Stimulated activated CD8-positive, alpha-beta memory T cell treated with anti-CD3 and anti-CD28 coated beads, Interleukin-4, amount 100 ng/mL, for 1 hour (primary cell): ENCODE measurements around the gene PLCD1.
"Not testable (repeated sequence)": the region's sequence is repeated elsewhere in the genome, so short reads cannot be mapped to it uniquely, and the experiment has no call there.

Experiments
- DNase-seq, 2 donors: peaks; one replicate each; pipeline ENCODE4 v3.0.0-alpha.2; 2020; ENCODE audit warnings: low read depth in 2 of 2, low spot score in 1 of 2

The PLCD1 gene

GRCh38 chr3:37987751-37988179 lies 41.7 kb downstream of the PLCD1 start:
- DNase-seq, result no peak

- no peak for DNase-seq
Measured at GRCh38 chr3:37987315-37987697, 42.1 kb downstream of the PLCD1 start.

- no peak for DNase-seq
Measured at GRCh38 chr3:37986479-37987314, 42.7 kb downstream of the PLCD1 start.

DNA sequence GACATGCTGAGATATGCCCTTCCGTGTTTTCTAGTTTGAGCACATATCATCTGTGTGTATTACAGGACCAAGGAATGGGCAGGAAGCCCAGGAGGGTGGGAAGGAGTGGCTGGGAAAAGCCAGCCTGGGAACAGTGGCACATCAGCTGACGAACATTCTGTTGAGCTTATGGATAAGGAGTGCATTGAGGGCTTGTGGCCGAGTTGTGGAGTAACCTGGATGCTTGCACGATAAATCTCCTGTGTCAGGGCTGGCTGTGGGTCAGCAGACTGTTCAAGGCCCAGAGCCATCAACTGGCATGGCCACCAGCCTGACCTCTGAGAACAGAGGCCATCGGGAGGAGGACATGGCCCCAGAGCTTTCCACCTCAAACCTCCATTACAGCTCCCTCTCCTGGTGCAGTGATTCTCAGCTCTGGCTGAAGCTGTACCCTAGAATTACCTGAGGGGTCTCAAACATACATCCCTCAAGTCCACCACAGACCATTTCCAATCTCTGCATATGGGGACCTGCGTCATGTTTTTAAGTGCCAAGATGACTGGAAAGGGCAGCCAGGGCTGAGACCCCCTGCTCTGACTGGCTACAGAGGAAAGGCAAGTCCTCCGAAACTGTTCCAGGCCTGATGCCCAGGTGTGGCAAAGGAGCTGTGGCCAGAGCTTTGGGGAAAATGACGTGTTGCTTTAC lies 43.7 kb downstream of the PLCD1 start:
- DNase-seq, result no peak

DNA sequence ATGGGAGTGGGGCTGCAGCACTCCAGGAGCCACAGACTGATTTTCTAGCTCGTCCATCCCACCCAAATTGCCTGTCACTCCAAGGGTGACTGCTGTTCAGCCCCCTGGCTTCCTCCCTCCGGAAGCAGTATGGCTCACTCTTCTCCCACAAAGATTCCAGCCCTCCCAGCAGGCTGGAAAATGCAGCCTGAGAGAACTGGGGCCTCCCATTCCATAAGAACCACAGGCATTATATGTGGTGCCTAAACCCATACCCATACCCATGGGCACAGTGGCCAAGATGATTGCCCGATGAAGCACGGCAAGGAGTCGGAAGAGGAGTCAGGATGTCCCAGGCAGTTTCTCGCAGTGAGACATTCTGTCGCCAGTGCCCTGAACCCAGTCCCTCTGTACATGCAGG lies 44.8 kb downstream of the PLCD1 start:
- no peak for DNase-seq

GRCh38 chr3:37984051-37984450 lies 45.4 kb downstream of the PLCD1 start:
- DNase-seq, result no peak

DNA sequence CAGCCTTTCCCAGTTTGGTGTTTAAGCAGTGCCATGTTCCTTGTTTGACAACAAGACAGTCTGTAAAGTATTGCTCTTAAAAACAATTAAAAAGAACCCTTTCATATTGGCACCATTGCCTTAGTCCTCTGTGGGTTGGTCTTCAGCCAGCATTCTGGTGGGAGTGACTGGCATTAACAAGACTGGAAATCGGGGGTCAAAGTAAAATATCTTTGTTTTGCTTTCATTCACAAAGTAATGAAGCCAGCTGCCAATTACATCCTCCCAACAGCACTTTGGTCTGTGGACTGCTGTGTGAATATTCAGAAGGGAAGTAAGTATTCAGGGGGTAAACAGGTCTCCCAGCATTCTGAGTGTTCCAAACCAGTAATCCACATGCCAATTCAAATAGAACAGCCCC lies 47.1 kb downstream of the PLCD1 start:
- no peak for DNase-seq

DNA sequence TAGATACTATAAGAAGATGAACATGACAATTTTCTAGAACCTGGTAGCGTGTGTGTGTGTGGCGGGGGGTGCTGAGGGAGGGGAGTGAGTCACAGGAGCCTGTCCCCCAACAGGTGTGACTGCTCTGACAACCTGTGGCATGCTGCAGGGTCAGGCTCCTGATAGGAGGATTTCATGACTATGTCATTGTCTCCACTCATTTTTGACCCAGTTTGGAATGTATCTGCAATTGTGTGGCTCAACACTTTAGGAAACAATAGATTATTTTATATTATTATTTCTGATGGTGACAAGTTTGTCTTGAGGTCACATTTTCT lies 48.1 kb downstream of the PLCD1 start:
- DNase-seq, result no peak

- DNase-seq, result no peak
Measured at GRCh38 chr3:37980462-37981347, 48.7 kb downstream of the PLCD1 start.

DNA sequence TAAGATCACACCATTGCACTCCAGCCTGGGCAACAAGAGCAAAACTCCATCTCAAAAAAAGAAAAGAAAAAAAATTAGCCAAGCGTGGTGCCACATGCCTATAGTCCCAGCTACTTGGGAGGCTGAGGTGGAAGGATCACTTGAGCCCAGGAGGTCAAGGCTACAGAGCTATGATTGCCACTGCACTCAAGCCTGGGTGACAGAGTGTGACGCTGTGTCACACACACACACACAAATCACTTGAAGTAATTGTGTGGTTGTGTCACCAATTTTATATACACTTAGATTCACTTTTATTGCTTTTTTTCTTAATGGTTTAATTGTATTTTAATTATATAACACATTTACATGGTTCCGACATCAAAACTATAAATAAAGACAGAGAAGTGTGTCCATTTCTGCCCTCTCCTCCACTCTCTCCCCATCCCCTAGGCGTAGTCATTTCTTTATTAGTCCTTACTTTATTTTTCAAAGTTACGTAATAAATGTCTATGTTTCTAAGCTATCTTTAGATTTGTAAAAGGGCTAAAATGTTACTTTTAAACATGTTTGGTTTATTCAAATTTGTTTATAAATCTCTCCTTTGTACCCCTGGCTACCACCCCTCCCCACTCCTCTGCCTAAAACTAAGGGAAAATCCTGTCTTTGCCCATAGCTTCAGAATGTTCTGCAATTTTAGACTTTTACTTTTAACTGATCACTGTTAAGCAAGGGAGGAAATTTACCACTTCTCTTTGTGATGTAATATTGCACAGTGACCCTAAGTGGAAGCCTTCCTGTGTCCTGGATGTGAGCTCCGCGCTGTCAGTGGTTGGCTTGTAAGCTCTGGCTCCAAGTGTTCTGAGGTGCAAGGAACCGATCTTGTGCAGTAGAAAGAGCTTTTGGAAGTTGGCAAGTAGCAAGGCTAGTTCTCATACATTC lies 49.6 kb downstream of the PLCD1 start:
- DNase-seq, result no peak

DNA sequence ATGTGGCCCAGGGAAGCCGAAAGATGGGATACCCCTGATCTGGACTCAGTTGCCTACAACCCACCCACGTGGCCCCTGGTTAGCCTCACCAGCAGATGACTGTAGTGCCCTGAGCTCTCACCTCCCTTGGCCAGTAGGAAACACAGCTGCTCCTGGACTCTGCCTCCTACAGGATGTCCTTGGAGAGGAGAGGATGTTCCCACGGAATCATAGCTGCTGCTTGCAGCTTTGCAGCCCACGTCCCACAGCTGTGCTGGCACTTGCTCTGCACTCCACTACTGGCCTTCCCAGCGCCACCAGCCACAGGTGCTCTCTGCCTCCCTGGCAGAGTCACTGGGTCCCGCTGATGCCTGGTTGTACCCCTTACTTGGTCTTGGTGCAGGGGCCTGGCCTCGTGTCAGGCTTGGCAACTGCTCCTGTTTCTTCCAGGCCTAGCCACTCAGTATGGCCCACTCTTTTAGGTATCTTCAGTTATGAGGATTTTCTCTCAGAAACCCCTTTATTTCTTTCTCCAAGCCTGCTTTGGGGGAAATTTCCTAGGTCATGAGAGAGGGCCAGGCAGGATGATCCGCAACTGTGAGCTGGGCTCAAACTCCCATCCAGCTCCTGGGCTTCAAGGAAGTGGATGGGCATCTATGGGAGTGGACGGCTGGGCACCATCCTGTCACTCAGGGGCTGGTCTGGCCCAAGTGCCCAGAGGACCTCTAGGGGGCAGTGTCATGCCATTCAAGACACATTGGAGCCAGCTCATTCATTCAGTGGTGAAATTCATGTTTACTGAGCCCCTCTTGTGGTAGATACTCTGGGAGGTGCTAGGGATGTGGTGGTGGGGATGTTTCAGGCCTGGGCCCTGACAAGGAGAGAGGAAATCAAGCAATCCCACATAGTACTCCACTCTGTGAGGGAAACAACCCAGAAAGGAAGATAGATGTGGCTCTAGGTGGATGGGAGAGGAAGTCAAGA lies 55.0 kb downstream of the PLCD1 start:
- DNase-seq, result peak; percentile 37

- DNase-seq, result no peak
Measured at GRCh38 chr3:37973246-37974054, 56.0 kb downstream of the PLCD1 start.

DNA sequence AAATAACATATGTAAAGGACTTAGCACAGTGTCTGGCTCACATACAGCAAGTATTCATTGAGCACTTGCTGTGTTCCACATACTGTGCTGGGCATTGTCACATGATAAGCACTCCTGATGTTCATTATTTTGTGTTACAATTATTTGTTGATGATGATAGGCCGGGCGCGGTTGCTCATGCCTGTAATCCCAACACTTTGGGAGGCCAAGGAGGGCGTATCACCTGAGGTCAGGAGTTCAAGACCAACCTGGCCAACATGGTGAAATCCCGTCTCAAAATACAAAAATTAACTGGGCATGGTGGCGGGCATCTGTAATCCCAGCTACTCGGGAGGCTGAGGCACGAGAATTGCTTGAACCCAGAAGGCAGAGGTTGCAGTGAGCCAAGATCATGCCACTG lies 57.4 kb downstream of the PLCD1 start:
- not testable (repeated sequence) for DNase-seq

GRCh38 chr3:37971467-37971866 lies 58.0 kb downstream of the PLCD1 start:
- no peak for DNase-seq

GRCh38 chr3:37970802-37971201 lies 58.6 kb downstream of the PLCD1 start:
- DNase-seq, result no peak

DNA sequence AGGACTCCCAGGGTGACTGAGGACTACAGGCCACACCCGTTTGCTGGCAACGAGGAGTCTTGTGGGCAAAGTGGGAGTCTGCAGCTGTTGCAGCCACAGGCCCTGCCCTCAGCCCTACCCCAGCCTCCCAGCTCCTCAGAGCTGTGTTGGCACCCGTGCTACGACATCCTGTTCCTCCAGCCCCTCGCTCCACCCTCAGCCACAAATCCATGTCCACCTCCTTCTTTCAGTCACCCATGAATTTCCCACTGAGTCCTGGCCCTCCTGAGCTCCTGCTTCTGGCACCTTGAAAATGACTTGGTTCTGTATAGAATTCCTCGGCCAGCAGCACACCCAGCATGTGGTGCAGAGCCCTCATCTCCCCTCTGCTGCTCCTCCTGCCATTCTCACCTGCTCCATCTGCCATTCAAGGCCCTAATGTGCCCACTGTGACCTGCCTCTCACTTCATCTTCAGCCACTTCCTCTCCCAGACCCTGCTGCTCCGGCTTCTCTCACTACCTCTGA lies 59.8 kb downstream of the PLCD1 start:
- no peak for DNase-seq

DNA sequence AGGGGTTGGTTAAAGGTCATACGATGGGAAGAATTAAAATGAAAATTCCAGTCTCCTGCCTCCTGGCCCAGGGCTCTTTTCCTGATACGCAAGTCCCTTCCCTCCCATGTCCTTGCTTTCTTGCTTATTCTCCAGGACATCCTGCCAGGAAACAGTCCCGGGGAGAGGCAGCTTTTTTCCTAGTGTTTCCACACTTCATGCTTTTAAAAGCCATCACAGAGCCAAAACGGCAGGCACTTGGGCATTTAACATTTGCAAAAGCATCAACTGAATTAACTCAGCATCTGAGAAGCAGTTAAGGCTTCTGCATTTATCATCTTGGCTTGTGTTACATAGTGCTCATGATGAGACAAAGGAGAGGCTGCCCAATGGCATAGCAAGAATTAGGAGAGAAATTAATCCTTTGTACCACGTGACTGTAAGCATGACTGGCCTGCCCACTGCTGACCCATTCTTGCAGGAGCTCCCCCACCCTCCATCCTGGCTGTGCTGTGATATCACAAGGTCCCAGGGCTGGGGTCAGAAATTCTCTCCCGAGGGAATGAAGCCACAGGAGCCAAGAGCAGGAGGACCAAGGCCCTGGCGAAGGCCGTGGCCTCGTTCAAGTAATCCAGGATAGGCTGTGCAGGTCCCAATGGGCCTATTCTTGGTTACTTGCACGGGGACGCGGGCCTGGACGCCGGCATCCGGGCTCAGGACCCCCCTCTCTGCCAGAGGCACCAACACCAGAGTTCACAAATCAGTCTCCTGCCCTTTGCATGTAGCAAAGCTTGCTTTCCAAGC lies 60.4 kb downstream of the PLCD1 start:
- DNase-seq, result no peak

DNA sequence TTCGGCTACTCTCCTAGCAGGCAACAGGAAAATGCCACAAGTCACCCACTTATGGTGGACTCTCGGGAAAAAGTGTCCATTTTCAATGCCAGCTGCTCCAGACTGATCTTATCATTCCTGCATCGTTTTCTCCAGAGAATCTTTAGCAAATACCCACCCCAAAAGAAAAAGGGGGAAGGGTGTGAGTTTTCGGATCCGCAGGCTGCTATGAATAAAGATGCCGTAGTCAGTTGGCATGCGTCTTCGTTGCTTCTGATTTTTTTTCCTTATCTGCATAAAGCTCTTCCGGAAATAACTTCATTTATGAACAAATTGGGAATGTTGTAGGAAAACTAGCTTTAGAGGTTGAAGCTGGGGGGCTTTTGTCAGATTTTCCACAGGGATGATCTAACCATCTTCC lies 61.2 kb downstream of the PLCD1 start:
- DNase-seq, result no peak
